H9 (cell line): ENCODE results near the gene NAGPA. TPM values are rescaled to one million over a fixed set of nuclear protein-coding genes. Genes with fewer than 3 reads are reported as not detected.

ENCODE experiments used
- DNase-seq: peaks from one replicate; pipeline ENCODE4 v3.0.0-alpha.2; 2017
- H2AFZ ChIP-seq: one replicate; pipeline ENCODE4 v1.6.1; 2013; ENCODE audit warnings: mild to moderate bottlenecking, low read length, control low read depth, moderate library complexity
- H2AK5ac ChIP-seq: 2 replicates; pipeline ENCODE4 v1.6.1; 2013; ENCODE audit warnings: low read length, control low read depth, mixed read lengths; ENCODE audit not compliant: insufficient read length
- H2BK120ac ChIP-seq: one replicate; pipeline ENCODE4 v1.6.1; 2013; ENCODE audit warnings: low read depth, mild to moderate bottlenecking, low read length, control low read depth, inconsistent platforms; ENCODE audit not compliant: poor library complexity, severe bottlenecking
- H2BK12ac ChIP-seq: 2 replicates; pipeline ENCODE4 v1.6.1; 2013; ENCODE audit warnings: low read length, control low read depth, mixed read lengths, low read depth; ENCODE audit not compliant: insufficient read length
- H2BK15ac ChIP-seq: 2 replicates; pipeline ENCODE4 v1.6.1; 2013; ENCODE audit warnings: low read depth, low read length, control low read depth
- H2BK20ac ChIP-seq: one replicate; pipeline ENCODE4 v1.6.1; 2013; ENCODE audit warnings: low read depth, mild to moderate bottlenecking, low read length, control low read depth, inconsistent platforms; ENCODE audit not compliant: poor library complexity, severe bottlenecking
- H2BK5ac ChIP-seq: 2 replicates; pipeline ENCODE4 v1.6.1; 2013; ENCODE audit warnings: low read length, control low read depth, mixed read lengths; ENCODE audit not compliant: insufficient read length
- H3K14ac ChIP-seq: 2 replicates; pipeline ENCODE4 v1.6.1; 2013; ENCODE audit warnings: low read length, control low read depth; ENCODE audit not compliant: insufficient read depth
- H3K18ac ChIP-seq: 2 replicates; pipeline ENCODE4 v1.6.1; 2013; ENCODE audit warnings: low read depth, mild to moderate bottlenecking, mixed read lengths, low read length, control low read depth; ENCODE audit not compliant: insufficient read length
- H3K23ac ChIP-seq: 2 replicates; pipeline ENCODE4 v1.6.1; 2013; ENCODE audit warnings: low read length, control low read depth, mixed read lengths, low read depth; ENCODE audit not compliant: insufficient read length
- H3K23me2 ChIP-seq: 2 replicates; pipeline ENCODE4 v1.6.1; 2013; ENCODE audit warnings: low read depth, mild to moderate bottlenecking, mixed read lengths, low read length, control low read depth; ENCODE audit not compliant: insufficient read length, poor library complexity, severe bottlenecking
- H3K27ac ChIP-seq: 2 replicates; pipeline ENCODE4 v1.5.1; 2013; ENCODE audit warnings: low read length, control low read depth, mixed read lengths, low read depth; ENCODE audit not compliant: insufficient read length
- H3K27me3 ChIP-seq: 2 replicates; pipeline ENCODE4 v1.6.1; 2013; ENCODE audit warnings: low read length, control low read depth, inconsistent platforms; ENCODE audit not compliant: insufficient read depth
- H3K4ac ChIP-seq: 2 replicates; pipeline ENCODE4 v1.6.1; 2013; ENCODE audit warnings: low read depth, mild to moderate bottlenecking, control low read depth, inconsistent platforms, low read length, moderate library complexity
- H3K4me1 ChIP-seq: 2 replicates; pipeline ENCODE4 v1.6.1; 2013; ENCODE audit warnings: low read length, control low read depth, inconsistent platforms; ENCODE audit not compliant: insufficient read depth
- H3K4me2 ChIP-seq: 2 replicates; pipeline ENCODE4 v1.6.1; 2013; ENCODE audit warnings: low read length, control low read depth, mixed read lengths; ENCODE audit not compliant: insufficient read length, insufficient read depth
- H3K56ac ChIP-seq: 2 replicates; pipeline ENCODE4 v1.6.1; 2013; ENCODE audit warnings: low read depth, mild to moderate bottlenecking, mixed read lengths, low read length, control low read depth; ENCODE audit not compliant: insufficient read length
- H3K79me1 ChIP-seq: 2 replicates; pipeline ENCODE4 v1.6.1; 2013; ENCODE audit warnings: low read depth, mild to moderate bottlenecking, moderate library complexity, low read length, control low read depth, inconsistent platforms; ENCODE audit not compliant: insufficient read depth, poor library complexity, severe bottlenecking
- H3K79me2 ChIP-seq: 2 replicates; pipeline ENCODE4 v1.6.1; 2013; ENCODE audit warnings: low read length, control low read depth, inconsistent platforms; ENCODE audit not compliant: insufficient read depth
- H3K9ac ChIP-seq: 2 replicates; pipeline ENCODE4 v1.6.1; 2013; ENCODE audit warnings: low read length, control low read depth, mixed read lengths; ENCODE audit not compliant: insufficient read length; ENCODE audit errors: extremely low read depth
- H3K9me3 ChIP-seq: one replicate; pipeline ENCODE4 v1.6.1; 2013; ENCODE audit warnings: low read depth, low read length, inconsistent platforms; ENCODE audit not compliant: control insufficient read depth
- H3T11ph ChIP-seq: one replicate; pipeline ENCODE4 v1.6.1; 2013; ENCODE audit warnings: mild to moderate bottlenecking, low read length, control low read depth, inconsistent platforms
- H4K20me1 ChIP-seq: one replicate; pipeline ENCODE4 v1.6.1; 2013; ENCODE audit not compliant: control insufficient read depth, insufficient read length, insufficient read depth
- H4K5ac ChIP-seq: 2 replicates; pipeline ENCODE4 v1.6.1; 2013; ENCODE audit warnings: low read depth, mild to moderate bottlenecking, mixed read lengths, low read length, control low read depth; ENCODE audit not compliant: insufficient read length
- H4K8ac ChIP-seq: replicated peaks from 2 replicates; pipeline ENCODE4 v1.6.1; 2013; ENCODE audit warnings: low read length, control low read depth, mixed read lengths, low read depth; ENCODE audit not compliant: insufficient read length
- H4K91ac ChIP-seq: 2 replicates; pipeline ENCODE4 v1.6.1; 2013; ENCODE audit warnings: low read depth, mild to moderate bottlenecking, moderate library complexity, mixed read lengths, low read length, control low read depth; ENCODE audit not compliant: insufficient read length
- H3K27ac Mint-ChIP-seq, 3 experiments: 2 replicates in 2 of 3; 3 replicates in 1 of 3; pipeline ENCODE4 v1.8.0; 2020 to 2021; ENCODE audit warnings: mixed read lengths in 3 of 3, mild to moderate bottlenecking in 1 of 3, moderate library complexity in 1 of 3
- H3K27me3 Mint-ChIP-seq: 2 replicates; pipeline ENCODE4 v1.8.0; 2021; ENCODE audit warnings: low read depth, mild to moderate bottlenecking, moderate library complexity, mixed read lengths
- H3K36me3 Mint-ChIP-seq, 3 experiments: 2 replicates in 2 of 3; 3 replicates in 1 of 3; pipeline ENCODE4 v1.8.0; 2020 to 2021; ENCODE audit warnings: low read depth in 3 of 3, mixed read lengths in 3 of 3; ENCODE audit not compliant: insufficient read depth in 1 of 3
- H3K4me1 Mint-ChIP-seq, 2 experiments: 2 replicates each; pipeline ENCODE4 v1.8.0; 2020; ENCODE audit warnings: mixed read lengths in 2 of 2
- H3K4me3 Mint-ChIP-seq, 2 experiments: 2 replicates in 1 of 2; 3 replicates in 1 of 2; pipeline ENCODE4 v1.8.0; 2020 to 2021; ENCODE audit warnings: mild to moderate bottlenecking in 2 of 2, mixed read lengths in 2 of 2, moderate library complexity in 1 of 2
- H3K9me3 Mint-ChIP-seq, 2 experiments: 2 replicates in 1 of 2; 3 replicates in 1 of 2; pipeline ENCODE4 v1.8.0; 2020; ENCODE audit warnings: mild to moderate bottlenecking in 2 of 2, mixed read lengths in 2 of 2, moderate library complexity in 1 of 2
- WGBS: extraction: QIAGEN DNeasy Blood & Tissue Kit; methylation state at CpG from one replicate; pipeline ENCODE4 v1.1.7; 2013; ENCODE audit warnings: missing lambda C conversion rate, low lambda C conversion rate, mixed read lengths; ENCODE audit not compliant: insufficient read length; ENCODE audit errors: extremely low coverage; 5-methylcytosine and 5-hydroxymethylcytosine counted together
- total RNA-seq: library from RNA; stranded (reverse); gene quantifications from 2 replicates; pipeline ENCODE4 v1.2.1, GENCODE V29; 2021
- TF ChIP-seq, protein P1 (sequence below): fragments of 200-600 bp; sonication (generic); conservative IDR thresholded peaks from 3 replicates; pipeline ENCODE4 v1.8.0; 2021; ENCODE audit warnings: antibody characterized with exemption, mild to moderate bottlenecking

NAGPA gene
- total RNA-seq, 1 experiment from 2014 or later = 12.1 TPM

DNA sequence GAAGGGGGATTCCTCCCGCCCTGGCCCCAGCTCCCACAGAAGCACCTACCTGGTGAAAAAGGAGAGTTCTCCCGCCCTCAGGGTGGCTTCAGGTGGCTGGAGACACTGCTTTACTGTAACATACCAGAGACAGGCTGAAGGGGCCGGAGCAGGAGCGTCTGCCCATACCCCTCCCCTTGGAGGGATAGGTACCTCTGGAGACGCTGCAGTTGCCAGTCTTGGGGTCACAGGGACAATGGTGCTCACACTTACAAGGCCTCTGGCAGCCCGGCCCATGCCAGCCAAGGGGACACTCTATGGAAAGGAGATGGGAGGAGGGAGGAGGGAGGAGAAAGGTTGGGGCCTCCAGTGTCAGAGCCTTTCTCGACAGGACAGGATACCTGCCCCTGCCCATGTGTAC lies 6.6 kb downstream of the NAGPA start:
- H2AK5ac ChIP-seq = no peak overlapping the region
- no peak overlapping the region for H3K56ac ChIP-seq
- no peak for DNase-seq
- H4K91ac ChIP-seq = no peak overlapping the region
- no peak overlapping the region for H2BK15ac ChIP-seq
- Mint-ChIP-seq H3K4me1 (peaks cover 9 to 12% of the 10 kb centered on the region in 2 experiments), H3K27ac (no peak overlapping the region), H3K4me3 (no peak overlapping the region), H3K9me3 (no peaks in the 10 kb centered on the region), H3K36me3 (no peaks in the 10 kb centered on the region; a peak in 1 of 7 replicates), H3K27me3 (peaks cover 4% of the 10 kb centered on the region)
- H3K4me1 ChIP-seq = no peaks in the 10 kb centered on the region
- no CpG with 5 or more reads among the region's 7 CpGs for WGBS
- no peak overlapping the region for H2BK5ac ChIP-seq
- no peak overlapping the region for H2BK12ac ChIP-seq
- TF ChIP-seq, protein P1, sequence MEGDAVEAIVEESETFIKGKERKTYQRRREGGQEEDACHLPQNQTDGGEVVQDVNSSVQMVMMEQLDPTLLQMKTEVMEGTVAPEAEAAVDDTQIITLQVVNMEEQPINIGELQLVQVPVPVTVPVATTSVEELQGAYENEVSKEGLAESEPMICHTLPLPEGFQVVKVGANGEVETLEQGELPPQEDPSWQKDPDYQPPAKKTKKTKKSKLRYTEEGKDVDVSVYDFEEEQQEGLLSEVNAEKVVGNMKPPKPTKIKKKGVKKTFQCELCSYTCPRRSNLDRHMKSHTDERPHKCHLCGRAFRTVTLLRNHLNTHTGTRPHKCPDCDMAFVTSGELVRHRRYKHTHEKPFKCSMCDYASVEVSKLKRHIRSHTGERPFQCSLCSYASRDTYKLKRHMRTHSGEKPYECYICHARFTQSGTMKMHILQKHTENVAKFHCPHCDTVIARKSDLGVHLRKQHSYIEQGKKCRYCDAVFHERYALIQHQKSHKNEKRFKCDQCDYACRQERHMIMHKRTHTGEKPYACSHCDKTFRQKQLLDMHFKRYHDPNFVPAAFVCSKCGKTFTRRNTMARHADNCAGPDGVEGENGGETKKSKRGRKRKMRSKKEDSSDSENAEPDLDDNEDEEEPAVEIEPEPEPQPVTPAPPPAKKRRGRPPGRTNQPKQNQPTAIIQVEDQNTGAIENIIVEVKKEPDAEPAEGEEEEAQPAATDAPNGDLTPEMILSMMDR = no peak
- no peaks in the 10 kb centered on the region for H3K79me1 ChIP-seq
- H3K4me2 ChIP-seq = no peak overlapping the region
- H3K79me2 ChIP-seq = no peaks in the 10 kb centered on the region
- no peak overlapping the region for H3K9ac ChIP-seq
- no peaks in the 10 kb centered on the region for H3K23me2 ChIP-seq
- H3K14ac ChIP-seq = no peak overlapping the region
- H3K23ac ChIP-seq = no peak overlapping the region
- no peaks in the 10 kb centered on the region for H4K20me1 ChIP-seq
- no peak overlapping the region for H2AFZ ChIP-seq
- no peaks in the 10 kb centered on the region for H3K27me3 ChIP-seq
- no peak overlapping the region for H3K4ac ChIP-seq
- H3K18ac ChIP-seq = no peak overlapping the region
- no peak overlapping the region for H2BK120ac ChIP-seq
- no peak overlapping the region for H4K8ac ChIP-seq
- H2BK20ac ChIP-seq = no peak overlapping the region
- no peak overlapping the region for H3T11ph ChIP-seq
- no peak overlapping the region for H4K5ac ChIP-seq
- no peak overlapping the region for H3K27ac ChIP-seq
- no peaks in the 10 kb centered on the region for H3K9me3 ChIP-seq
